NCI-H510A treated with DMSO at 0.1 percent for 48 hours (cell line): ENCODE measurements around the gene LAMA3.

ENCODE experiments used
- DNase-seq: peaks from one replicate; lab custom pipeline; 2025; lab: John Stamatoyannopoulos, UW

LAMA3 gene

DNA sequence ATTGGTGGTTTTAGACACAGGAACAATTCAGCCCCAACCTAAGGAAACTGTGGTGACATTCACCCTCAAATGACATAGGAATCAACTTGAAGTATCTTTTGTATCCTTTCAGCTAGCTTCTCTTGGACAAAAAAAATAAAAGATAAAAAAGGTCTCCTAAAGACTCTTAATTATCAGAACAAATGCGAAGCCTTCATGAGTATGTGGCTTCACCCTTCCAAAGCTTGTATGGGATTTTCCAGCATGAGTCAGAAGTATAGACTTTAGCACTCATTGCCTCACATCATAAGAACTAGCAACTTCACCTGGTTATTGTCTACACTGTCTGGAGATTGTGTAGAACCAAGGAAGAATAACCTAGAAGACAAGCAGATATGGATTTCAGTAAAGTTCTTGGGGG, 135.4 kb downstream of the LAMA3 start:
- DNase-seq, result no peak

DNA sequence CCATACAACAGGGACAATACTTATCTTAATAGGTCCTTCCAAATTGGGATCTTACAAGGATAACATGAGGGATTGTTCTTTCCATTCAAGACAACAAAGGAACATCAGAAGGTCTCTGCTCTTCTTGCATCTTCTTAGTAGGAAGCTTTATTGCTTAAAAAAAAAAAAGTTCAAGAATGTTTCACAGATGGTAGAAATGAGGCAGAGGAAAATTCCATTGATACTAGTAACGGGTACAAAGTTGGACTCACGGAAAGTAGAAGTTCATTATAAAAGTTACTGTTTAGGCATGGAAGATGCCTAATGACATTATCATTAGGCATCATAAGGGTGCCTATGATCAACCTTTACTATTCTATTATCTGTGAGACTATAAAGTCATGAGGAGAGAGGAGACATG, 136.2 kb downstream of the LAMA3 start:
- no peak for DNase-seq

DNA sequence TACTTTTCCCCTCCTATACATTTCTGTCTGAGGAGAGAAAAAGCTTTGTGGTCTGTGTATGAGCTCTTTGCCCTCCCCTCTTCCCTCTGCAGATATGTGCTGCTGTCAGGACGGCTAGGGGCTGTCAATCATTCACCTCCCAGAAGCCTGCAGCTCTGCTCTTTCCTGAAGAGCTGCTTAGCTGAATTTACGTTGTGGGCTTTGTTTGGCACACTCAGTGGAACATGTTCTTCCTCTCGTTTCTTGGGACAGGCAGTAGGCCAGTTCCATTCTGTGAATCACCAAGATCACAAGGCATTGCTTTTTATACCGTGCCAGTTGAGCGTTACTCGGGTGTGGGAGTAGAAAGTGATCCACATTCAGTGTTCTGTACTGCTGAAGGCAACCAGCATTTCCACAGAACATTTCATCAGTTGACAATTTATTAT, 136.7 kb downstream of the LAMA3 start:
- DNase-seq, result no peak

DNA sequence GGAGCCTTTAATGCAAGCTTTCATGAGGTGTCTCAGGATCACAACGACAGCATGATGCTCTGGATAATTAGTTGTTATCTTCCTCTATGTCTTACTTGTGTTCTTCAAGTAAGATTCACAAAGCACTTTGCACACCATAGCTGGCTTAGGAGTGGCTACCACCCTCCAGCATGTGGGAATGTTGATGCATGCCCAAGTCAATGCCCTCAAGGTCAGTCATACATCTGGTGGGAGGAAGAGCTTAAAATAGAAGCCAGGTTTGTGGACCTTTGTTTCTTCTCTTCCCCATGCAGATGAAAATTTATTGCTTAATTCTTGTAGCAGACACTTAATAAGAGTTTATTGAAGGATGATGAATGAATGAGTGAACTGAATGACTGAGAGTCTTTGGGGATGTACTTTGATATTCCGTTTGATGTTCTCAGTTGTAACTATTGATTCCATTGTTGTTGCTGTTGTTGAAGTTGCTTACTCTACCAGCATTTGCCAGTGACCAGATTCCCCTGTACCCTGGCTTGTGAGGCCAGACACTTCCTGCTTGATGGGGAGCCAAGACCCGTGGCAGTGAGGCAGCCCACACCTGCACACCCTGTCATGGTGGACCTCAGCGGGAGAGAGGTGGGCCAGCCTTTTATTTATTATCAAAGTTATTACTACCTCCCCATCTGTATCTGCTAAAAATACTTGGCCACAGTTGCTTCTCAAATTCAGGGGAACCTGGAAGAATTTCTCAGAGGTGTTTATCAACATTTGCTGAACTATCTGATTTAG, 137.8 kb downstream of the LAMA3 start:
- no peak for DNase-seq

DNA sequence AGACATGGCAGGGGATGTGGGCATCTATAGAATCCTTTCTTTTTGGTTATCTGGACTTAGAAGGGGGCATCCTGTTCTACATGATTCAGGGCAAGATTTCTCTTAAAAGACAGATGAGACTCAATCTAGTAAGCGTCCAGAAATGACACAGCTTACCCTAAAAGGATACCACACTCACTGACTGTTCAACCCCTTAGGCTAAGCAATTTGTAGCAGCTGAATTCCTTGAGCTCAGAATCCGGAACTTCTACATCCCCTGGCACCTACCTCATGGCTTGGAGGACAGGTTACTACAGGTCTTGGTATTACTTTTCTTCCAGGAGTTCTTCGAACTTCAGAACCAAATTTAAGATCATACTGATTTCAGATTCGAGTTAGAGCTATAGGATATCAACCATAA, 138.4 kb downstream of the LAMA3 start:
- DNase-seq, result no peak

DNA sequence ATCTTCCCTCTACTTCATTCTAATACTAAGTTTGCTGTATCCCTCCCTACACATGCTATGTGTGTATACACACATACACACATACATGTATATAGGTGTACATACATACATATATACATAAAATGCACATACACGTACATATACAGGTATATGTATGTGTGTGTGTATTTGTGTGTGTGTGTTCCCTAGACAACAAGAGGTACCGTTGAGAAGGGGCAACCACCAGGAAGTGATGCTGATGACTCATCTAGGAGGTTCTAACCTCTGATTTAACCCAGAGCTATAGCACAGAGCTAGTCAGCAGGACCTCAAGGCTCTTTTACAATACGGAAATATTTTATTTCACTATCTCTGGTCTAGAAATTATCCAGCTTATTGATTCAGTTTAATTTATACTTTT, 139.2 kb downstream of the LAMA3 start:
- DNase-seq, result no peak

DNA sequence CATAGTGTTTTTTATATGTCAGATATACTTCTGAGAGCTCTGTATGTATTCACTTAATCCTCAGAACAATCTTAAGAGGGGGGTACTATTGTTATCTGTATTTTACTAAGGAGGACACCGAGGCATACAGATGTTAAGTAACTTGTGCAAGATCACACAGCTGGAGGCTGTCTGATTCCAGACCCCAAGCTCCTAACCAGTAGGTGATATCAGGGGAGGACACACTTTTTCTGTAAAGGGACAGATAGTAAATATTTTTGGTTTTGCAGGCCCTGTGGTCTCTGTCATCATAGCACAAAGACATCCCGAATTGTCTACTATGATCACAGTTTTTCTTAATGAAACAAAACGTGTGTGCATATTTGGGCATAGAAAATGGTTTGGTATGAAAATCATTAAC, 143.7 kb downstream of the LAMA3 start:
- no peak for DNase-seq

DNA sequence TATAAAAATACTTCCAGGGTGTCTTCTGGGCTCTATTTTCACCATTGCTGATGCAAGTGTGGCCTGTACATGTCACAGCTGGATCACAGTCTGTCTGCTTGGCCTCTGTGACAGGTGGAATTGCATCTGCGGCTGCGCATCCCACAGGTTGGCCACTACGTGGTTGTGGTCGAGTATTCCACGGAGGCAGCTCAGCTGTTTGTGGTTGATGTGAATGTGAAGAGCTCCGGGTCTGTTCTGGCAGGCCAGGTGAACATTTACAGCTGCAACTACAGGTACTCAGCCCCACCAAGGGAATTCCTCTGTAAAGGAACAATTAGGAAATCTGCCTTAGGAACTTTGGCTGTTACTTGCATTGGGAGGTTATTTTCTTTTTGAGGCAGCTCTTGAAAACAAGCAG, 144.5 kb downstream of the LAMA3 start:
- DNase-seq, result no peak

DNA sequence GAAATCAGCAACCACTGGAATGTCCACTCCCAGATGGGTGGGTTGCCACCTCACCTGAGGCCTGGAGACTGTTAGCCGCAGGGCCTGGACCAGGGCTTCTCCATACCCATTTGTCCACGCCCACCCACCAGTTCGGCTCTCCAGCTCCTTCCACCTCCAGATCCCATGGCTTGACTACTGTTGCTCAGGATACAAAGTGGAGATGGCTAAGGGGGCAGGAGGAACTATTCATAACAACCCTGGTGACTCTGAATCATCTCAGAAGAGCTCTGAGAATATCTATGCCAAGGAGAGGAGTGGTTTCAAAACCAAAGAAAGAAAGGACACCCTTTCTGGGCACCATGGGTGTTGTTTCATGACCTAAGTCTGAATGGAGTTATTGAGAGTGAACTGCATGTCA, 145.8 kb downstream of the LAMA3 start:
- no peak for DNase-seq

DNA sequence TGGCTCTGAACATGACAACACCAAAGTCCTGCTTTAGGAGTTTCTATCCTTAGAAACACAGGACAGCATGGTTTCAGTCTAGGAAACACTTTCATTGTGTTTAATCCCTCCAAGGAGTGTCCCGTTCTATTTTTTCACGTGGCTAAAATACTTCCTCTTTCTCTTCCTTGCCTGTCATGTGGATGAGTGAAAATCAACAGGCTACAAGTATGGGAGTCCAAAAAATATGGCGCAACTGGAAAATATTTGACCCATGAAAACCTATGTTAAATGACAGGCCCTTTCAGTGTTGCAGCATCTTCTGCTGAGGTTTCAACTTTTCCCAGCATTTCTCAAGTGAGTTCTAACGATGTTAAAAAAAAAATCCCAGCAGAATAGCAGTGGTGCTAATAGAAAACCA, 146.3 kb downstream of the LAMA3 start:
- no peak for DNase-seq

DNA sequence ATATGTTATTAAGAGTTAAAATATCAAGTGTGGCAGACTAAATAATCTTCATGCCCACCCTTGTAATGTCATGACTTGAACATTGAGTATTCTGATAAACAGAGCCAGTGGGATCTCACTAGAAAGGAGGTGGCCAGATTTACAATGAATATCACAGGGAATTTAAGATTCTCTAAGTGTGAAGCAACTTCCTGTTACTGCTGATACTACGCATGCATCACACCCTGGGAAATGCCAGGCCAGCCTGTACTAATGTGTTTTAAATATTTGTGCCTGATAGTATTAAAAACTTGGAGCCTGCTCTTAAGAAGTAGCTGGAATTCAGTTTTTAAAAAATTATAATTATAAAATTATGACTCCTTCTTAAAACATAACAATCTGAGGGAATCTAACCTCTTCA, 148.3 kb downstream of the LAMA3 start:
- no peak for DNase-seq

DNA sequence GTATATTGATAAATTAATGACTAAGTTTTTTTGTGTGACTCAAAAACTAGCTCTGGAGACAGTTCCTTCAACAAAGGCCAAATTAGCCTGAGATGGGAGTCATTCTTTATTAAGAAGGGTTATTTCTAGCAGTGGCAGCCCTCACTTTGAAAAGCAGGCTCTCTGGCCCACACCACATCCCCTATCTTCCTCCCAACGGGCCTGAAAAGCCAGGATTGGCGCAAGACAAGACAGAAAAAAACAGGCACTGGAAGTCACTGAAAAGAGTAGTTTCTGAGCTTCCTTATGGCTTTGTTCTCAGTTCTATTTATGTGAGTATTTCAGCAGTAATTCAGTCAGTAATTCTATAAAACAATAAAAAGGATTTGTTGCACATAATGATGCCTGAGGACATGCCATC, 149.0 kb downstream of the LAMA3 start:
- DNase-seq, result no peak

DNA sequence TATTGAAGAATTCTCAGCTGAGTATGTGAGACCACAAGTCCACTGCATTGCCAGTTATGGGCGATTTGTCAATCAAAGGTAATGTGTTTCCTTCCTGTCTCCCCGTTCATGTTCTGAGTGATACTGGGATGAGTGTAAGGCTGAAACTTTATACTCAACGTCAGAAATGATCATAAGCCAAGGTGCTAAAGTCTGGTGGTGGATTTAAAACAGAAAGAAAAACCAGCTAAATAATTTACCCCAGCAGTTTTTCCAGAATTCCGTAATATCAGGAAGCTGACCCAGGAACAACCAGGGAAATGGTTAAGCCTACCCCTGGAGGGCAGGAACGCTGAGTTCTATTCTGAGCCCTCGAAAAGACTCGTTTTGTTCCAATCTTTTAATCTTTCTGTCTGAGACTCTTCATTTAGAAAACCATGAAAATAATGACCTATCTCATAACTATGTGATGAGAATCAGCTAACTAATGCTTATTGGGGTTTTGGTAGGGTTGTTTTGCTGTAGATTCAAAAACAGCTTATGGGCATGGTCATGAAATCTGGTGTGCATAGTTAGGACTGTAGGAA, 149.6 kb downstream of the LAMA3 start:
- no peak for DNase-seq

DNA sequence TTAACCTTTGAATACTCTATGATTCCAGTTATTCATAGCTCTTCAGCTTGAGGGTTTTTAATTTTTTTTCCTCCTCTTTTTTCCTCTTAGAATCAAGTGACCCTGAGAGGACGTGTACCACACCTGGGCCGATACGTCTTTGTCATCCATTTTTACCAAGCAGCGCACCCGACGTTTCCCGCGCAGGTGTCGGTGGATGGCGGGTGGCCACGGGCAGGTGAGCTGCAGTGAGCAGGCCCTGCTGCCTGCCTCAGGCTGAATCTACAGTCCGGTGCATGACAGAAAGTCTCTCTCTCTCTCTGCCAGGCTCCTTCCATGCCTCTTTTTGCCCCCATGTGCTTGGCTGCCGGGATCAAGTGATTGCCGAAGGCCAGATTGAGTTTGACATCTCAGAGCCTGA, 153.1 kb downstream of the LAMA3 start:
- DNase-seq, result no peak

DNA sequence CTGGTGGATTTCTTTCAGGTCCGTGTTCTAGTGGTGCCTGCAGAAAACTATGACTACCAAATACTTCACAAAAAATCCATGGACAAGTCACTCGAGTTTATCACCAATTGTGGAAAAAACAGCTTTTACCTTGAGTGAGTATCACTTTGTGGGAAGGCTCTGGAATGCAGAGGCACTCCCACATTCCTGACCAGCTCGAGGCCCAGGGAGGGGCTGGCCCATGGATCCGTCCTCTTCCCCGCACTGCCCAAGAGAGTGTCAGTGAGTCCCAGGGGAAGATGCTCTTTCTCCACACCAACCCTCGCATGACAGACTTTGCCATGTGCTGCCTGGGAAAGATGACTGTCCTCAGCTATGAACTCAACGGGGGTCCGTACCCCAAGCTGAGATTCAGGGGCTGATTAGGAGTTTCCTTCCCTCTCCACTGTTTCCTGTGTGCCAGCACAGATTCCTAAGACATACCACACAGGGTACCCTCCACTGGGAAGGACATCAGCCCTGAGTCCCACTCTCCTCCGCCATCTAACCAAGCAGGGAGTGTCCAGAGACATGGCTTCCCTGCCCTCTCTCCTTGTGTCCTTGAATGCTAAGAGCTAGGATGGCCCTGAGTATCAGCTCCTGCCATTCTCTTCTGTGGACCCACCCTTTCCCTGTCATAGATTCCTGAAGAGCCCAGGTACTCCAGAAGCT, 155.9 kb downstream of the LAMA3 start:
- no peak for DNase-seq

DNA sequence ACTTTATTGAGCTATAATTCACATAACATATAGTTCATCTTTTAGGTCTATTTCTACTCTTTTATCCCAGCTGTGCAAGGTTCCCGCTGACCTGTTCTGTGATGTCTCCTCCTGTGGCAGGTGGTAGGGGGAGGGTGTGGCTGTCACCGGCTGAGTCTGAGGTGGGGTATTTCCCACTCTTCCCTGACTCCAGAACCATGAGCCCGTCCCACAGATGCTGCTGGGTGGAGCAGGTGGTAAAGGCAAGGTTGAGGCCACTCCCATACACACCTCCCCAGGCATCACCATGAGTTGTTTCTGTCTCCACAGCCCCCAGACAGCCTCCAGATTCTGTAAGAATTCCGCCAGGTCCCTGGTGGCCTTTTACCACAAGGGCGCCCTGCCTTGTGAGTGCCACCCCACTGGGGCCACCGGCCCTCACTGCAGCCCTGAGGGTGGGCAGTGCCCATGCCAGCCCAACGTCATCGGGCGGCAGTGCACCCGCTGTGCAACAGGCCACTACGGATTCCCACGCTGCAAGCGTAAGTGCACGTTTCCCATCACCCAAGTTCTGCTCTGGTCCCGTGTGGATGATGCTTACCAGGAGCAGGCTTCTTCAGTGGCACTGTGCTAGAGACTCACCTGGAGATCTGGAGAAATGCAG, 156.9 kb downstream of the LAMA3 start:
- no peak for DNase-seq

DNA sequence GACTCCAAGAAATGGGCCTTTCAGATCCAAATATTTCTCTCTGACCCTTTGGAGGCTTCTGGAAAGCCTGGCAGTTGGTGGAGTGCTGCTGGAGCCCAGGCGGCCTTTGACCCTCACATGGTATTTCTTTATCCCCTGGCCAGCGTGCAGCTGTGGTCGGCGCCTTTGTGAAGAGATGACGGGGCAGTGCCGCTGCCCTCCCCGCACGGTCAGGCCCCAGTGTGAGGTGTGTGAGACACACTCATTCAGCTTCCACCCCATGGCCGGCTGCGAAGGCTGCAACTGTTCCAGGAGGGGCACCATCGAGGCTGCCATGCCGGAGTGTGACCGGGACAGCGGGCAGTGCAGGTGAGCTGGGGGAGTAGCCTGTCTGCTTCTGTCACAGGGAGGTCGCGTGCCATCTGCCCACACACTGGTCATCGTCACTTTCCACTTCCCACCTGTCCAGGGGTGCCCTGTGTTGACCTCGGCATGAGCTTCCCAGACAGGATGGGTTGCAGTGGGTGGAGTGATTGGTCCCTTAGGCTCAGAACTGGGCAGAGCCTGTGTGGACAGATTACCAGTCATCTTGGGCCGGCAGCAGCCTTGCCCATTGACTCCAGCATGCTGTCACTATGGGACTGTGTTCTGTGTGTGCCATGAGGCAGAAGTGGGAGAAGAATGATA, 158.2 kb downstream of the LAMA3 start:
- DNase-seq, result no peak

DNA sequence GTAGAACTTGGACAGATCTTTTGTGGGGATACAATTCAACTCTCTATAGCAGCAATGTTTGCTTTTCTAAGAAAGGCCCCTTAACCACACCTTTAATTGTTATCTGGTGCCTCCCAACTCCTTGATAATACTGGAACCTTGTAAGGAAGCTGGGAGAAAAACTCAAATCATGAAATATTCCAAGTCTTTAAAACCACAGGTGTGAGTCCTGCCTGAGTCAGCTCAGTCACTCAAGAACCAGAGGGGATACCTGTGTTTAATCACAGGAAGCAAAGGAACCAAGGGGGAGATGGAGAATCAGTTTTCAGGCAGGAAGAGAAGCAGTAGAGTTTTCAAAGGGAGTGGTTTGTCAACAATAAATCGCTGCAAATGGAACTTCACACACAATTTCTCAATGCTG, 159.9 kb downstream of the LAMA3 start:
- no peak for DNase-seq

DNA sequence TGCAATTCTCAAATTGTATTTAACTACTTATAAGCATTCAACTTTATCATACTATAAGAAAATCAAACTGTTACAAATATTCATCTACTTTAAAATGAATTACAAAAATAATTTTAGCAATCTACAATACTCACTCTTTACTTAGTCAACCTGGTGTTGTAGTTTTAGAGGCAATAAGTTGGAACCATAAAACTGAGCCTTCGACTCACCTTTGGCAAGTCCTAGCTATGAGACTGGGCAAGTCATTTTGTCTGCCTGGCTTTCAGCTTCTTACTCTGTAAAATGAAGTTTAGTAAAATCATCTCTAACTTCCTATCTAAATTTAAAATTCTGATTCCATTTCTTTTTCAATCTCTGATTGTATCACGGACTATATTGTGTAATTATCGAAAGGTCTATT, 161.0 kb downstream of the LAMA3 start:
- no peak for DNase-seq

DNA sequence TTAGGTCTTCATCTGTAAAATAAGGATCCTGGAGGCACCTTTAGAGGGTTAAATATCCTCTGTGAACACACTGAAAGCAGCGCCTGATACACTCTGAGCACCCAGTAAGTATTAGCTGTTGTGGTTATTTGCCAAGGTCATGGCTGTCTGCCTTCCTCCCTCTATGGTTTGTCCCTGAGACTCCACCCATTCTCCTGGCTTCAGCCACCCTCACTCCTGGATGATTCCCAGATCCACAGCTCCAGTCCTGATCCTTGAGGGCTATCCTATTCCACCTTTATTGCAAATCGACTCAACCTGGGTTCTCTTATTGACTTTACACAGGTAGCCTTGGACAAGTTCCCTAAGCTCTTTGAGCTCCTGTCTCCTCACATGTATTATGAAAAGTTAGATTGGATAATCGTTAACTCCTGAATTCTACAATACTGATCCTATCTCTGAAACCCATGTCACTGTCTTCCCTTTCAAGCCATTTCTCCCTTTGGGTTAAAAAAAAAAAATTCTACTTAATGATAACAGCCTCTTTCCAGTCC, 162.3 kb downstream of the LAMA3 start:
- DNase-seq, result no peak

DNA sequence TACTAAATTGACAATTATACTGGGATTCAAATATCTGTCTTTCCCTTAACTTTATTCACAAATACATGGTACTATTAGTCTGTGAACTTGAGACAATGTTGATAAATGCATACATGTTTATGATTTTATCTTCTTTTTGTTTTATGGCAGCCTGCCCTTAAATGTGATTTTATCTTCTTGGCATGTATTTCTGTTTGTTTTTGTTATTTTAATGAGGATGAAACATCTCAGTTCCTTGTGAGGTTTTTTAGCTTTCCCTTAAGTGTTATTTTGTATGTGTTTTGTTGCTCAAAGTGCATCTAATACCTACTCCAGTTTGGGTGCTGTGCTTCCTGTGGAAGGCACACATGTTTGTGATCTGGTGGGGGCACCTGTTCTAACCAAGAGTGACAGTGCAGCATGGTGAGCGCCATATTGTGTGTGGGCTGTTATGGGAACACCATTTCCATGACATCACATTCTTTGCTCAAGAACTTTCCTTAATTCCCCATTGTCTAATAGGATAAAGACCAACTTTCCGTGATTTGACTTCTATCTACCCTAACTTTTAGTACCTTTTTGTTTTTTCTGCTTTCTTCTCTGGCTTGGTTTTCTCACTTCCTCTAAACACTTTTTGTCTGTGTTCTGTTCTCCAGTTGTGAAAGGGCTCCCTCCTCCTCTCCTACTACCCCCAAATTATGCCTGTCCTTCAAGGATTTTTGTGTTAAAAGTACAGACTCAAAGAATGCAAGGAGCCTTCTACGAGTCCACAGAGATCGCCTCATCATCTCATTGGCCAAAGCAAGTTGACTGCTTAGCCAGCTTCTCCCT, 163.2 kb downstream of the LAMA3 start:
- no peak for DNase-seq
